ENCODE data around the gene PRDM10.

PRDM10 gene

GRCh38 chr11:130008326-130008725 is 5.7 kb upstream of the PRDM10 start:
- DNase-seq = no peak

DNA sequence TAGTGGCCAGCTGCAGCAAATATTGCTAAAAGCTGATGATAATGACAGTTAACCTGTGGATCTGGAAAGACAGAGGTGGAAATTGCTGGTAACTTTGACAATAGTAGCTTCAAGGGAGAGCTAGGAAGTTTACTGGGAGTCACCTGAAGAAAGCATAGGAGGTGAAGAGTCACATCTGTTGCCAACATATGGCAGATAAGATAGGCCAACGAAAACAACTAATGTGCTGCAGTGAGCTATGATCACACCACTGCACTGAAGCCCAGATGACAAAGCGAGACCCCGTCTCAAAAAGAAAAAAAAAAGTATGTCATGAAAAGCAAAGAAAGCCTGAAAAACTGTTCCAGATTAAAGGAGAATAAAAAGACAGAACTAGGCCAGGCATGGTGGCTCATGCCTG is 4.3 kb upstream of the PRDM10 start:
- no peak for DNase-seq

DNA sequence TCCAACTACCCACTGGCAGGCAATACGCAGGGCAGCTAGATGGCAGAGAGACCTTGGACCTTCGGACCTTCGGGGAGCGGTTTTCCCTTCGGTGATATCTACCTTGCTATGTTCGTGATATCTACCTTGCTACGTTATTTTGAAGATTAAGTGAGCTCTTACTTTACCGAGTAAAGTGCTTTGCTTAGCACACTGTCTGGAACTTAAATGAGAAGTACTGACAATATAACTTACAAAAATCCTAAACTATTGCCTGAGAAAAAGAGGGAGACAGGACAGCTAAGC is 1.0 kb upstream of the PRDM10 start:
- no peak for DNase-seq

GRCh38 chr11:130002846-130003716 is 446 bp upstream of the PRDM10 start:
- peak; percentile 90 for DNase-seq

GRCh38 chr11:130001461-130002351 is 929 bp downstream of the PRDM10 start:
- peak; percentile 51 for DNase-seq

DNA sequence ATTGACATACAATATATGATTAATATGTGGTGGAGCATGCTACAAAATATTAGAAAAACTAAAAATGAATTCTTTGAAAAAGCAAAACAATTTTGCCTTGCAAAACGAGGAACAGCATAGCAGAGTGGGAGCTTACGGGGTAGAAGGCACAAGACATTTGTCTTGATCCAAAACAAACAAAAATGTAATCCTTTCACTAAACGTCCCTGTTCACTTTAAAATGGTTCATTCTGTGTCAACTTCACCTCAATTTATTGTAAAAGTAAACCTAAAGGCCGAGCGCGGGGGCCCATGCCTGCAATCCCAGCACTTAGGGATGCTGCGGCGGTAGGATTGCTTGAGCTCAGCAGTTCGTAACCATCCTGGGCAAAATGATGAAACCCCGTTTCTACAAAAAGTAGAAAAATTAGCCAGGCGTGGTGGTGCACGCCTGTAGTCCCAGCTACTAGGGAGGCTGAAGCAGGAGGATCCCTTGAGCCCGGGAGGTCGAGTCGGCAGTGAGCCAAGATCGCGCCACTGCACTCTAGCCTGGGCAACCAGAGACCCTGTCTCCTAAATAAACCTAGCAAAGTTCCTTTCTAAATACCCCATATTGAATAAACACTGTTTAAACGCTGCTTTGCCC is 2.0 kb downstream of the PRDM10 start:
- DNase-seq = no peak

DNA sequence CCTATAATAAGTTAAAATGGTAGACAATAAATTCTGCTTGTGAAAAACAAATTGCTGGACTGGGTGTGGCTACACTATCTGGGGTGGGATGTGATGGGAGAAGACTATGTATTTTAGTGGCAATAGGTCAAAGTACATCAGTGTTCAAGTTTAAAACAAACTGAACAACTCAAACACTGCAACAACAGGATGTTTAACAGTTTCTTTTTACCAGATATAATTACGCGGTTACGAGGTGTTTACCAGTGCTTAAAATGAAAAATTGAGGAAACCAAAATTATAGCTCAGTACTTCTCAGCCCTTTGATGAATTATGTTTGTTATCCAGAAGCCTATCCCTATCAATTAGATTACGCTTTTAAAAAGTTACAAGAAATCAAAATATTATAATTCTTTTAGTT is 3.2 kb downstream of the PRDM10 start:
- no peak for DNase-seq

DNA sequence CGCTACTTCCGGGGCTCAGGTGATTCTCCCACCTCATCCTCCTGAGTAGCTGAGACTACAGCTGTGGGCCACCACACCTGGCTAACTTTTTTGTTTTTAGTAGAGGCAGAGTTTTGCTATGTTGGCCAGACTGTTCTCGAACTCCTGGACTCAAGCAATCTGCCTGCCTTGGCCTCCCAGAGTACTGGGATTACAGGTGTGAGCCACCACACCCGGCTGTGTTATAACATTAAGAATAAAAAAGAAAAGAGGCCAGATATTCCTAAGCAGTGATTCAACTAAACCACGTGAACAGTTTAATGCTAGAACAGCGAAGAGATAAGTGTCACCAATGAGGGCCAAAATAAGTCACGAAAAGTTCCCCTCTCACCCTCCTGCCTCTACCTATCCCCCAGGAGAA is 3.7 kb downstream of the PRDM10 start:
- DNase-seq = no peak

- DNase-seq = no peak
Measured at GRCh38 chr11:129998107-129998506, 4.5 kb downstream of the PRDM10 start.

DNA sequence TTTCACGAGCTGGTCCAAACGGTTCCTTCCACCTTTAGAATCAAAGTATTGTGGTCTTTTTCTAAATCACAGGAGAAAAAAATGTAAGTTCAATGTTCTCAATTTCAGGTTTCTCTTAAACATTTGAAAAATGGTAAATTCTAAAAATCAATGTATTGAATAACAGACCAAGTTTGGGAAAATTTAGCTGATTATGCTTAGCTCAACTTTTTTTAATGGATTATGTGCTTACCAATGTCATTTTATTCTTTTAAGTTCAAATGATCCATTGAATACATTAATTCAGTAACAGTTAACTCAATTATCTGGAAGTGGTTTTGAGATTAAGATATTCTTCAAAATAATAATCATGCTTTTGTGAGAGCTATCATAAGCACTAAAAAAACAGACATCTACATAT is 5.1 kb downstream of the PRDM10 start:
- DNase-seq = no peak

- DNase-seq = no peak
Measured at GRCh38 chr11:129996113-129996870, 6.3 kb downstream of the PRDM10 start.

GRCh38 chr11:129995163-129995562 is 7.5 kb downstream of the PRDM10 start:
- no peak for DNase-seq

DNA sequence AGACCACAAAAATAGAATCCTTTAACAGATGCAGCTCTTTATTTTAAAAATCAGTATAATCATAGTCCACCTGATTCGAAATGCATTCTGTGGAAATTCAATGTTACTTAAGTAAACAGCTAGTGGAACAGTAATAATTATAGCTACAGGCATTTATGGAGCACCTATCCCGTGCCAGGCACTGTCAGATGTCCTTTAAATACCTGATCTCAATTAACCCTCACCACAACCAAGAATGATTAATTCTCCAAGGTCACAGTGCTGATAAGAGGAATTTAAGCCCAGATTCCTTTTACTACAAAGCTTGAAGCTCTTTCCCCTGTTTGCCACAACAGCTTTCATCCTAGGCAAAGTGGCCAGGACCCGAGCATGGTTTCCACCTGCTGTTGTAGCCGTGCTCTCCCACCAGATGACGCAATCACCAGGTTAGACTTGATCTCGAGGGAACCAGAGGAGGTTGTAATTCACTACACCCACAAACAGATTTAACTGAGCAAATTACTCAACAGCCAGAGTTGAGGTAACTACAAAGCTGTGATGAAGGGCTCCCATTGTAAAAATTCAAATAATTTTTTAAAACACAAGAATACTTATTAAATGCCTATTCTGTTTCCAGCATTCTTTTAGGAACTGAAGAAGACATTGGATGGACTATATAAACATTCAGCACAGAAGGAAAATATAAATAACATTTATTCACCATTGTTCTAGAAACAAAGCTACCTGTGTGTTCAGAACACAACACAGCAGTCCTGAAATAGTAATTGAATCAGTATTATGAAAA is 10.3 kb downstream of the PRDM10 start:
- peak; percentile 47 for DNase-seq

DNA sequence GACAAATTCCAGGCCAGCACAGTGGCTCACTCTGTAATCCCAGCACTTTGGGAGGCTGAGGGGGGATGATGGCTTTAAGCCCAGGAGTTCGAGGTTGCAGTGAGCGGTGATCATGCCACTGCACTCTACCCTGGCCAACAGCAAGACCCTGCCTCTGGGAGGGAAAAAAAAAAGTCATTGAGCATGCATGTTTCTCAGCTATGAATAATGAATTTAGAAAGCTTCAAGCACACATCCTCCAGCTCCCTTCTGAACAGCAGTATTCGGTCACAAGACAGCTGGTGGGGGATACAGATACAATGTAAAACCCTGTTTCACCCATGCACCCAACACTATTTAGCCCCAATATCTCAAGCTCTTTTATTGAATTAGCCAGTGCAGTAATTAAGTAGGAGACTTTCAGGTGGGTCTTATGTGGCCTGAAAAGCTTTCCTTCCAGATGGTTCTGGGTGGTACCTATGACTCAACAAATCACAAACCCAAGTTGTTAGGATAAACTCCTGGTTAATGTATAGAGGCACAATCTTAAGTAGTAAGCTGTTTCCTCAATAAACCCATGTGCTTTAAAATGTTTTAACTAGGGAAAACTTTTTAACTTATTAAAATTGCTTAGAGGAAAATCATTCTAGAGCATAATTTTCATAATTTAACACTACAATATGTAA is 13.4 kb downstream of the PRDM10 start:
- no peak for DNase-seq

DNA sequence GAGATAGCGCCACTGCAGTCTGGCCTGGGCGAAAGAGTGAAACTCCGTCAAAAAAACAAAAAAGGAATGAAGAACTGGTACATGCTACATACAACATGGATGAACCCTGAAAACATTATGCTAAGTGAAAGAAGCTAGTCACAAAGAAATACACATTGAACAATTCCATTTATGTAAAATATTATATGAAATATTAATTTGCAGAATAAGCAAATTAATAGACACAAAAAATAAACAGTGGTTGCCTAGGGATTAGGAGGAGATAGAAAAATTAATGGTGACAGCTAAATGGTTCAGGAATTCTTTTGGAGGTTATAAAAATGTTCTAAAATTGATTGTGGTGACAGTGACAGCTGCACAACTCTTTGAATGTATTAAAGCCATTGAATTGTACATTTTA is 14.7 kb downstream of the PRDM10 start:
- no peak for DNase-seq

- DNase-seq = no peak
Measured at GRCh38 chr11:129985823-129986222, 16.8 kb downstream of the PRDM10 start.

DNA sequence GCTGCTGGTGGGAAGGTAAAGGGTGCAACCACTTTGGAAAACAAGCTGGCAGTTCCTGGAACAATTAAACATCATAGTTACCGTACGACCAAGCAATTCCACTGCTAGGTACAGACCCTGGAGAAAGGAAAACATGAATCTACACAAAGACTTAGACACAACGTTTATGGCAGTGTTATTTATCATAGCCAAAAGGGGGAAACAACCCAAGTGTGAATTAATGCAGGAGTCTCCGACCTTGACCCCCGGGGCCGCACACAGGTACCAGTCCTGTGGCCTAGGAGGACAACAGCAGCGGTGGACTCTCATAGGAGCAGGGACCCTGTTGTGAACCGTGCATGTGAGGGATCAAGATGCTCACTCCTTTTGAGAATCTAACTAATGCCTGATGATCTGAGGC is 22.5 kb downstream of the PRDM10 start:
- DNase-seq = no peak

DNA sequence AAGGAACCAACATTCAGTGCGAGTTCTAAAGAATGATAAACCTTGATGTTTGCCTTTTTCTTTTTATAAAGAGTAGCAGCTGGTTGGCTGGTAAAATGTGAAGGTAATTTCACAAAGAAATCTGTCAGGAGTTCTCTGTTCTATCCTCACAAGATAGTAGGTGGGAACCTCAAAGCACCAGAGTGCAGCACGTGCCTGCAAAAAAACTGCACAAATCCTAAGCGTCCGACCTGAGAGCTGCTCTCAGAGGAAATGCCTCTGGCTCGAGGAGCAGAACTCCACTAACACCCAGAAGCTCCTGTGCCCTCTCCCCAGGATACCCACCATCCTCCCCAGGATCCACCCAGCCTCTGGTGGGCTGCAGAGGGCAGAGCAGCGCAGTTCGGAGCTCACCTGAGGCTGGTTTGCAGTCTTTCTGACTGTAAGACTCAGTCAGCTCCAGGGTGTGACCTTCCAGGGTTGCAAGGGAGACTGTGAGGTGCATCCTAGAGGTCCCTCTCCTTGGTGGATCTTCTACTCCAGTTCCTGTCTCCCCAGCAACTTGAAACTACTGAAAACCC is 23.5 kb downstream of the PRDM10 start:
- DNase-seq = no peak

DNA sequence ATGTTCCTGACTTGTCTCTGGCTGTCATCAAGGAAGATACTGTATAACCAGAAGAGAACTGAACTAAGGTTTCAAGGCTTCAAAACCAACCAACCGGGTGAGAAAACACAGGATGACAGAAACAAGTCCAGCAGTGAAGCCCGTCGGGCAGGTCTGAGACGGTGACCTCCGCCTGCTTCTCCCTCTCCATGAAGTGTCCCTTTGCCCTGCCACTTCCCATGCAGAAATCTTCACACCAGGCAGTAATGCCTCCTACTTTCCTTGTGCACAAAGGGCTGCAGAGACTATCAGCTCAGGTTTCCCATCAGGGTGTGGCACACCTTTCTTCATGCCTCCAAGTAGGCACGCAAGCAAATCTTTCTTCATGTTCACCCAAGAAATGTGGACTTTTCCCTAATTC is 24.2 kb downstream of the PRDM10 start:
- DNase-seq = no peak

DNA sequence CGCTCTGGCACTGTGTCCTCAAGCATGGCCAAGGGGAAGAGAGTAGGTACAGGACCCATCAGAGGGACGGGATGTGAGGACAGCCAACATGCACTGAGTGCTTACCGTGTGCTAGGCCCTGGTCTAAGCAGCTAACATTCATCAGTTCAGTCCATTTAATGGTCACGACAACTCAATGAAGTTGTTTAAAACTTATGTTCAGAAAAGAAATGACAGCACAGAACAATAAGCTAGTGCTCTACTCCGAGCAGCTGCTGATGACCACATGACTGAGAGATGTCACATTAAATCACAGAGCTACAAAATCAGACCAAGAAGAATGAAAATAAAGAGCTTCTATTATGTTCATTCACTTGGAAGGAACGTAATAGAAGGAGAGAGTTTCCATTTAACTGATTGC is 26.3 kb downstream of the PRDM10 start:
- DNase-seq = no peak

GRCh38 chr11:129975543-129975942 is 27.1 kb downstream of the PRDM10 start:
- no peak for DNase-seq

All from stimulated activated CD8-positive, alpha-beta memory T cell treated with anti-CD3 and anti-CD28 coated beads, Interleukin-4, amount 100 ng/mL, for 48 hours (primary cell).